ENCODE measurements around the gene GLE1.

Gene GLE1

DNA sequence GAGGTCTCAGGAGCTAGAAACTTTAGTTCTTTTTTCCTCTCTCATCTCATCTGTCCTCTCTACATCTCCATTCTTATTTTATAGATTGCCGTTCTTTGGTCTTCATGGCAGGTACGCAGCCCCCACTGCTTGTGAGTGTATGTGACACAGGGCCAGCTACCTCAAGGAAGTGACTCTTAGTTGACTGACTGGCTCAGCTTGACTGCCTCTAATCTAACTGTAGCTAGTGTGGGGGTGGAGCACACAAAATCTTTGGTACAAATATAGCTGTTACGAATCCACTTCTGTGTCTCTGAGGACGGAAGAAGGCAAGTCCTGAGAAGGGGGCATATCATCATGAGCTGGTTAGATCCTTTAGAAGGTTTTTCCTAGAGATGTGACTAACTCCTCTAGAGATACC is 28.1 kb downstream of the GLE1 start:
- TF ChIP-seq, protein P1, sequence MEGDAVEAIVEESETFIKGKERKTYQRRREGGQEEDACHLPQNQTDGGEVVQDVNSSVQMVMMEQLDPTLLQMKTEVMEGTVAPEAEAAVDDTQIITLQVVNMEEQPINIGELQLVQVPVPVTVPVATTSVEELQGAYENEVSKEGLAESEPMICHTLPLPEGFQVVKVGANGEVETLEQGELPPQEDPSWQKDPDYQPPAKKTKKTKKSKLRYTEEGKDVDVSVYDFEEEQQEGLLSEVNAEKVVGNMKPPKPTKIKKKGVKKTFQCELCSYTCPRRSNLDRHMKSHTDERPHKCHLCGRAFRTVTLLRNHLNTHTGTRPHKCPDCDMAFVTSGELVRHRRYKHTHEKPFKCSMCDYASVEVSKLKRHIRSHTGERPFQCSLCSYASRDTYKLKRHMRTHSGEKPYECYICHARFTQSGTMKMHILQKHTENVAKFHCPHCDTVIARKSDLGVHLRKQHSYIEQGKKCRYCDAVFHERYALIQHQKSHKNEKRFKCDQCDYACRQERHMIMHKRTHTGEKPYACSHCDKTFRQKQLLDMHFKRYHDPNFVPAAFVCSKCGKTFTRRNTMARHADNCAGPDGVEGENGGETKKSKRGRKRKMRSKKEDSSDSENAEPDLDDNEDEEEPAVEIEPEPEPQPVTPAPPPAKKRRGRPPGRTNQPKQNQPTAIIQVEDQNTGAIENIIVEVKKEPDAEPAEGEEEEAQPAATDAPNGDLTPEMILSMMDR (IDR thresholded peaks at IDR 0.05), result no peak
- Histone ChIP-seq H3K4me1 (no peaks in the 10 kb centered on the region), H2AFZ (no peak overlapping the region), H3K79me2 (no peaks in the 10 kb centered on the region), H3K4me3 (ENCODE audit: low read depth, low read length) (no peak overlapping the region), H3K9ac (no peak overlapping the region), H3K9me3 (ENCODE audit: control insufficient read depth, low read length) (no peaks in the 10 kb centered on the region), H3K4me2 (ENCODE audit: low read length) (no peak overlapping the region), H3K27me3 (ENCODE audit: control insufficient read depth, insufficient read depth, low read length) (no peaks in the 10 kb centered on the region), H3K36me3 (ENCODE audit: control insufficient read depth, insufficient read depth, low read length) (no peaks in the 10 kb centered on the region), H3K27ac (no peak overlapping the region)

DNA sequence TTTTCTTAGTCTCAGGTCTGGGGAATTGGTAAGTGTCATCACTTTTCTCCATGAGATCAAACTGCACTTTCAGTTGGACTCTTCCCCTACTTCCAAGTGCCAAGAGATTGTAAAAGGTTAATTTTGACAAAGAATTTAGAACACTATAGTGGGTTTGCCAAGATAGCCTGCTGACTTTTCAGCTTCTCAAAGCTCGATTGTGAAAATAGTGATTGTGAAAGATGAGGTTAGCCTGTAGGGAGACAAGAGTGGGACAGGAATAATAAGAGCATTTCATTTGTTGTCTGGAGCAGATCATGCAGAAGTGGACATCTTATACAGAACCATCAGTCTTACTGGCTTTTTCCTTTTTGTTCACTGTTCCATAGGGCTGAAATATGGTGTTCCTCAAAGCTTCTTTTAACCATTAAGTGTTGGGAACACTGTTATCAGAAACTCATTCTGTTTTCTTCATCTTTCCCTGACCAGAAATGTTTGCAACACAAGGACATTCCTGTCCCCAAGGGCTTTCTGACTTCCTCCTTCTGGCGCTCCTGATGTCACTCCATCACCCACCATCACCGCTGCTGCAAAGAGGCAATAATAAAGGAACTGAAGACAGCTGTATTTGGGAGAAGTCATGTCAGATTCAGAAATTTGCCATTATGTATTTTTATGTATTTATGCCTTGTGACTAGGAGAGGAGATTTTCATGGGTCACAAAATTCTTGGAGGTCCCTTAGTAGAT is 36.3 kb downstream of the GLE1 start:
- Histone ChIP-seq H3K4me1 (no peaks in the 10 kb centered on the region), H2AFZ (no peak overlapping the region), H3K27ac (no peak overlapping the region), H3K9ac (no peak overlapping the region), H3K9me3 (ENCODE audit: control insufficient read depth, low read length) (no peaks in the 10 kb centered on the region), H3K4me2 (ENCODE audit: low read length) (no peak overlapping the region), H3K36me3 (ENCODE audit: control insufficient read depth, insufficient read depth, low read length) (no peaks in the 10 kb centered on the region), H3K79me2 (no peaks in the 10 kb centered on the region), H3K4me3 (ENCODE audit: low read depth, low read length) (no peak overlapping the region), H3K27me3 (ENCODE audit: control insufficient read depth, insufficient read depth, low read length) (no peaks in the 10 kb centered on the region)
- TF ChIP-seq, protein P1 (IDR thresholded peaks at IDR 0.05), result no peak

DNA sequence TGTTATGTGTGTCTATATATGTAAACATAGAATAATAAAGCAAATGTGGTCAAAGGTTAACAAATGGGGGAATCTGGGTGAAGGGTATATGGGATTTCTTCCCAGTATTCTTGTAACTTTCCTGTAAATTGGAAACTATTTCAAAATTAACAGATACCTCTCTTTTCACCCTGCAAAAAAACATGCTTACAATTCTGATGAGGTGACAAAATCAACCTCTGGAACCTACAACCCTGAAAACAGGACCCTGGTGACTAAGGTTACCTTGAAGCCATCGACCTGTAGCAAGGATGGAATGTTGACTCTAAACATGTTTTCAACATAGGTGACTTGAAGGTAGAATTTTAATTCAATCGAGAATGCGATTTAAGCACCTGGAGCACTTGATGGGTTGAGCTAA is 42.0 kb downstream of the GLE1 start:
- no peaks in the 10 kb centered on the region for H3K27me3 ChIP-seq (ENCODE audit: control insufficient read depth, insufficient read depth, low read length)
- no peaks in the 10 kb centered on the region for H3K36me3 ChIP-seq (ENCODE audit: control insufficient read depth, insufficient read depth, low read length)
- no peak overlapping the region for H3K4me2 ChIP-seq (ENCODE audit: low read length)
- no peaks in the 10 kb centered on the region for H3K9me3 ChIP-seq (ENCODE audit: control insufficient read depth, low read length)
- no peak overlapping the region for H2AFZ ChIP-seq
- peaks cover 5% of the 10 kb centered on the region for H3K4me1 ChIP-seq
- H3K27ac ChIP-seq, result no peak overlapping the region
- no peaks in the 10 kb centered on the region for H3K79me2 ChIP-seq
- TF ChIP-seq, protein P1 (IDR thresholded peaks at IDR 0.05), result no peak
- H3K4me3 ChIP-seq (ENCODE audit: low read depth, low read length), result no peak overlapping the region
- no peak overlapping the region for H3K9ac ChIP-seq

DNA sequence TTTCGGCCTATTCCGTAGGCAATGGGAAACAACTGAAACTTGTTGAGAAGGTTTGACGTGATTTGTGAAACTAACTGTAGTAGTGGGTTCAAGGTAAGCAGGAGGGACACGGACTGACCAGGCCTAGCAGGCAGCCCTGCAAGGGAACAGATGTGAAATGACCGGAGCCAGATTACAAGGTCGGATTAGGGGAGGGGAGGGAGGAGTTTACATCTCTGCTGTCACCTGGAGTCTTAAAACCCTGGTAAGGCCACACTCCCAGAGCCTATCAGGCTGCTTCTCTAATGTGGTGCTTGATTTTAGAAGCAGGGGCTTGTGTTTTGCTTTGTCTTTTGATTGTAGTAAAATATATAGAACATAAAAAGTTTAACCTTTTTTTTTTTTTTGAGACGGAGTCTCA is 44.4 kb downstream of the GLE1 start:
- Histone ChIP-seq H3K4me2 (ENCODE audit: low read length) (no peak overlapping the region), H3K9me3 (ENCODE audit: control insufficient read depth, low read length) (no peaks in the 10 kb centered on the region), H3K4me3 (ENCODE audit: low read depth, low read length) (no peak overlapping the region), H3K36me3 (ENCODE audit: control insufficient read depth, insufficient read depth, low read length) (no peaks in the 10 kb centered on the region), H3K9ac (no peak overlapping the region), H2AFZ (no peak overlapping the region), H3K27ac (no peak overlapping the region), H3K4me1 (peaks cover 6% of the 10 kb centered on the region), H3K79me2 (no peaks in the 10 kb centered on the region), H3K27me3 (ENCODE audit: control insufficient read depth, insufficient read depth, low read length) (no peaks in the 10 kb centered on the region)
- TF ChIP-seq, protein P1 (IDR thresholded peaks at IDR 0.05), result no peak

DNA sequence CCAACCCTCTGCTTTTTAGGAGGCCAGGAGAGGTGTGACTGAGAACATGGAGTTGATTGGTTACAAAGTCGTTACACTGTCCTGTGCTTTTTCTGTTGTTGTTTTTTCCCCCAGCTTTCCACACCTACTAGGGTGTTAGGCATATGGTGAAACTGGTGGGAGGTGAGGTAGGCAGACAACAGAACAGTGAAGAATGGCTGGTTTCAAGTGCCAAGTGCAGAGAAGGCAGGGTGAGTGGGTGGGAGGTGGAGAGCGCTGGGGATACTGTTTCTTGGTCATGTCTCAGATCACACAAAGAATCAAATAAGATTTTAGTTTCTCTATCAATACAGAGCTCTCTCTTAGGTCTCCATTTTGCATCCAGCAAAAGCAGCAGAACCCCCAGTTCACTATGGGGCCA is 45.7 kb downstream of the GLE1 start:
- Histone ChIP-seq H2AFZ (peak overlapping the region; percentile 79), H3K27me3 (ENCODE audit: control insufficient read depth, insufficient read depth, low read length) (no peaks in the 10 kb centered on the region), H3K79me2 (no peaks in the 10 kb centered on the region), H3K4me3 (ENCODE audit: low read depth, low read length) (no peak overlapping the region), H3K4me2 (ENCODE audit: low read length) (no peak overlapping the region), H3K9me3 (ENCODE audit: control insufficient read depth, low read length) (no peaks in the 10 kb centered on the region), H3K9ac (no peak overlapping the region), H3K4me1 (peaks cover 9% of the 10 kb centered on the region), H3K27ac (peak overlapping the region; percentile 81), H3K36me3 (ENCODE audit: control insufficient read depth, insufficient read depth, low read length) (no peaks in the 10 kb centered on the region)
- TF ChIP-seq, protein P1 (IDR thresholded peaks at IDR 0.05), result no peak
